ENCODE data around the gene GRIN2C.

GRCh38 chr17:74798239-74798707 lies 61.4 kb downstream of the GRIN2C start:
- TF ChIP-seq CTCF (IDR thresholded peaks at IDR 0.05) (no peak), POLR2A (IDR thresholded peaks at IDR 0.05) (no peak), EP300 (IDR thresholded peaks at IDR 0.05) (no peak), POLR2AphosphoS5 (IDR thresholded peaks at IDR 0.05) (no peak)

Measured in sigmoid colon (tissue), 4 donors.